Measurements from ENCODE around the gene SORD. TPM values are rescaled to one million over a fixed set of nuclear protein-coding genes. Genes with fewer than 3 reads are reported as not detected.
"Not testable (repeated sequence)": the region's sequence is repeated elsewhere in the genome, so short reads cannot be mapped to it uniquely, and the experiment has no call there.

The SORD gene
- total RNA-seq, 8 experiments from 2014 or later = 3.5 to 24.5 (median 10.5) TPM

DNA sequence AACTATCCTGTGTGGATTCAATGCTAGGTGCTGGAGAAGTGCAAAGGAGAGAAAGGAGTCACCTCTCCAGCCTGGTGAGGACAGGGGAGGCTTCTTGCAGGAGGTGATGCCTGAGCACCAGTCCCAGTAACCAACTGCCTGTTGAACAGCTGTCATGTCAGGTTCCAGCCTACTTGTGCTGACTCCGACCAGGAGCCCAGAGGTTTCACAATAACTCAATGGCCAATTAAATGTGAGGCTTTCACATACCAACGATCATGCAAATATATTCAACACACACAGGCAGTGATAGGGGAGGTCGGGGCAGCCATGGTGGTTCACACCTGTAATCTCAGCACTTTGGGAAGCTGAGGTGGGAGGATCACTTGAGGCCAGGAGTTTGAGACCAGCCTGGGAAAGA is 7.7 kb downstream of the SORD start:
- H3K27ac ChIP-seq = no peak overlapping the region
- 53 to 100% (median 75%) methylated on average over 1 to 3 of the region's 3 CpGs; no CpG with 5 or more reads in 2 of the 10 experiments for WGBS, 10 experiments
- H3K4me1 ChIP-seq (replicated peaks in 1 of 2) = no peaks in the 10 kb centered on the region
- H3K4me3 ChIP-seq = no peak overlapping the region
- in situ Hi-C loops (cut with MboI; ENCODE audit: low pct_unique_long_range_greater_than_20kb in 2 of 9, low sequenced_read_pairs in 9 of 9, unreplicated experiment in 9 of 9) = loop anchor here in 1 of 9 experiments (25.0 kb wide), 1 partner anchor 168 kb away; no protein-coding TSS in a partner anchor
- no peak for ATAC-seq (replicated peaks in 6 of 8)

DNA sequence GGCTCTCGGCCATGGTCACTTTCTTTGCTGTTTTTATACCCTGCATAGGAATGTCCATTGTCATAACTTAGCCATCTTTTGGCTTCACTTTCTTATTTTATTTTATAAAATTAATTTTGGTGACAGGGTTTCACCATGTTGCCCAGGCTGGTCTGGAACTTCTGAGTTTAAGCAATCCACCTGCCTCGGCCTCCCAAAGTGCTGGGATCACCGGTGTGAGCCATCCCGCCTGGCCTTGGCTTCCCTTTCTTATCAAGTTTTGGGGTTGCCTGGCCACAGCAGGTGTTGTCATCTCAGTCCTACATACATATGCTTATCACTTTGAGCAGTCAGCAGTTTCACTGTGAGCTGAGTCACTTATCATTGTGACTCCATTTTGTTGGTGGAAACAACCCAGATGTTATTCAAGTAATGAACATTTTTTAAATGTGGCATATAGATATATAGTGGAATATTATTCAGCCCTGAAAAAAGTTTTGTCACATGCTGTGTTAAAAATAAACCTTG is 8.6 kb downstream of the SORD start:
- in situ Hi-C loops (cut with MboI; ENCODE audit: low pct_unique_long_range_greater_than_20kb in 2 of 9, low sequenced_read_pairs in 9 of 9, unreplicated experiment in 9 of 9) = loop anchor here in 1 of 9 experiments (25.0 kb wide), 1 partner anchor 169 kb away; no protein-coding TSS in a partner anchor
- H3K4me3 ChIP-seq; H3K27ac ChIP-seq; ATAC-seq (replicated peaks in 6 of 8); H3K4me1 ChIP-seq (replicated peaks in 1 of 2): not testable (repeated sequence)
- 83 to 100% (median 94%) methylated on average over 1 of the region's 4 CpGs; no CpG with 5 or more reads in 4 of the 10 experiments for WGBS, 10 experiments

DNA sequence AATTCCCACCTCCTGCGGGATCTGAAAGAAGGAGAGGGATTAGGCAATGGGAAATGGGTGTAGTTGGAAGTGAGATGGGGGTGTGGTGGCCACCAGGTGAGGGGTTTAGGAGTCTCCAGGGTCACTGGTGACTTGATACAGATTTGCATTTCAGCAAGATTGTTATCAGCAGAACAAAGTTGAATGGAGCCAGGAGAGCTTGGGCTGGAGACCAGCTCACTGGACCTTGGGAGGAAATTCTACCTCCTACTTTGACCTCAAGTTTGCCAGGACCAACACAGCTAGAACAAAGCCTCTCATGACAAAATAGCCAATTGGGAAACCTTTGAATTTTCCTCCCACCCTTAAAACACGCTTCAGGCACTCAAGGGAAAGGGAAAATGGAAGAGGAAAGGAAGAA is 9.5 kb downstream of the SORD start:
- not testable (repeated sequence) for H3K4me3 ChIP-seq; H3K4me1 ChIP-seq (replicated peaks in 1 of 2); H3K27ac ChIP-seq; ATAC-seq (replicated peaks in 6 of 8)
- in situ Hi-C loops (cut with MboI; ENCODE audit: low pct_unique_long_range_greater_than_20kb in 2 of 9, low sequenced_read_pairs in 9 of 9, unreplicated experiment in 9 of 9) = loop anchor here in 1 of 9 experiments (25.0 kb wide), 1 partner anchor 170 kb away; no protein-coding TSS in a partner anchor
- no CpG with 5 or more reads among the region's 2 CpGs for WGBS, 10 experiments

DNA sequence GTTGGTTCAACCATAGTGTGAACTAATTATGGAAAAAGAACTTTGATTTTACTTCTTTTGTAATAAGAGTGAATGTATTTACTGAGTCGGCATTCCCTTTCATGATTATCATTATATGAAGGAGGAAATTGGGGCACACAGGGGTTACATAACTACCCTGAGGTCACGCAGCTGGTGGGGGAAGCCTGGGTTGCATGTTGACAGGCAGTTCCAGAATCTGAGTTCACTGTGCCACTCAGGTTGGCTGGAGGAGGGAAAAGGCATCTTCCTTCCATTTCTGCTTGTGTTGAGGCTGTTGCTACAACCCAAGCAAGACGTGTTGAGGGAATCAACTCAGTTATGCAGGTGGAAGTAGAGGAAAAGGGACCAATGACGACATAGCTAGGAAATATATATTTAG is 11.1 kb downstream of the SORD start:
- in situ Hi-C loops (cut with MboI; ENCODE audit: low pct_unique_long_range_greater_than_20kb in 2 of 9, low sequenced_read_pairs in 9 of 9, unreplicated experiment in 9 of 9) = loop anchor here in 1 of 9 experiments (25.0 kb wide), 1 partner anchor 172 kb away; no protein-coding TSS in a partner anchor
- no CpG with 5 or more reads among the region's 4 CpGs for WGBS, 10 experiments
- not testable (repeated sequence) for H3K4me3 ChIP-seq

DNA sequence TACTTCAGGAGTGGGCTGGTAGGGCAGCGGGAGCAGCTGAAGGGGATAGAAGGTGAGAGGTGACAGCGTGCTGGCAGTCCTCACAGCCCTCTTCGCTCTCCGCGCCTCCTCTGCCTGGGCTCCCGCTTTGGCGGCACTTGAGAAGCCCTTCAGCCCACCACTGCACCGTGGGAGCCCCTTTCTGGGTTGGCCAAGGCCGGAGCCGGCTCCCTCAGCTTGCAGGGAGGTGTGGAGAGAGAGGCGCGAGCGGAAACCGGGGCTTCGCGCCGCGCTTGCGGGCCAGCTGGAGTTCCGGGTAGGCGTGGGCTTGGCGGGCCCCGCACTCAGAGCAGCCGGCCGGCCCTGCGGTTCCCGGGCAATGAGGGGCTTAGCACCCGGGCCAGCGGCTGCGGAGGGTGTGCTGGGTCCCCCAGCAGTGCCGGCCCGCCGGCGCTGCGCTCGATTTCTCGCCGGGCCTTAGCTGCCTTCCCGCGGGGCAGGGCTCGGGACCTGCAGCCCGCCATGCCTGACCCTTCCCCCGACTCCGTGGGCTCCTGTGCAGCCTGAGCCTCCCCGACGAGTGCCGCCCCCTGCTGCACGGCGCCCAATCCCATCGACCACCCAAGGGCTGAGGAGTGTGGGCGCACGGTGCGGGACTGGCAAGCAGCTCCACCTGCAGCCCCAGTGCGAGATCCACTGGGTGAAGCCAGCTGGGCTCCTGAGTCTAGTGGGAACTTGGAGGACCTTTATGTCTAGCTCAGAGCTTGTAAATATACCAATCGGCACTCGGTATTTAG is 11.8 kb downstream of the SORD start:
- WGBS, 10 experiments = 93 to 100% (median 97%) methylated on average over 1 to 6 of the region's 56 CpGs; no CpG with 5 or more reads in 5 of the 10 experiments
- not testable (repeated sequence) for H3K4me3 ChIP-seq; H3K4me1 ChIP-seq (replicated peaks in 1 of 2); H3K27ac ChIP-seq; ATAC-seq (replicated peaks in 6 of 8)
- in situ Hi-C loops (cut with MboI; ENCODE audit: low pct_unique_long_range_greater_than_20kb in 2 of 9, low sequenced_read_pairs in 9 of 9, unreplicated experiment in 9 of 9) = loop anchor here in 1 of 9 experiments (25.0 kb wide), 1 partner anchor 172 kb away; no protein-coding TSS in a partner anchor

More for the DNA sequence above, 11.1 kb downstream of the SORD start:
- H3K4me1 ChIP-seq (replicated peaks in 1 of 2); H3K27ac ChIP-seq; ATAC-seq (replicated peaks in 6 of 8): not testable (repeated sequence)

DNA sequence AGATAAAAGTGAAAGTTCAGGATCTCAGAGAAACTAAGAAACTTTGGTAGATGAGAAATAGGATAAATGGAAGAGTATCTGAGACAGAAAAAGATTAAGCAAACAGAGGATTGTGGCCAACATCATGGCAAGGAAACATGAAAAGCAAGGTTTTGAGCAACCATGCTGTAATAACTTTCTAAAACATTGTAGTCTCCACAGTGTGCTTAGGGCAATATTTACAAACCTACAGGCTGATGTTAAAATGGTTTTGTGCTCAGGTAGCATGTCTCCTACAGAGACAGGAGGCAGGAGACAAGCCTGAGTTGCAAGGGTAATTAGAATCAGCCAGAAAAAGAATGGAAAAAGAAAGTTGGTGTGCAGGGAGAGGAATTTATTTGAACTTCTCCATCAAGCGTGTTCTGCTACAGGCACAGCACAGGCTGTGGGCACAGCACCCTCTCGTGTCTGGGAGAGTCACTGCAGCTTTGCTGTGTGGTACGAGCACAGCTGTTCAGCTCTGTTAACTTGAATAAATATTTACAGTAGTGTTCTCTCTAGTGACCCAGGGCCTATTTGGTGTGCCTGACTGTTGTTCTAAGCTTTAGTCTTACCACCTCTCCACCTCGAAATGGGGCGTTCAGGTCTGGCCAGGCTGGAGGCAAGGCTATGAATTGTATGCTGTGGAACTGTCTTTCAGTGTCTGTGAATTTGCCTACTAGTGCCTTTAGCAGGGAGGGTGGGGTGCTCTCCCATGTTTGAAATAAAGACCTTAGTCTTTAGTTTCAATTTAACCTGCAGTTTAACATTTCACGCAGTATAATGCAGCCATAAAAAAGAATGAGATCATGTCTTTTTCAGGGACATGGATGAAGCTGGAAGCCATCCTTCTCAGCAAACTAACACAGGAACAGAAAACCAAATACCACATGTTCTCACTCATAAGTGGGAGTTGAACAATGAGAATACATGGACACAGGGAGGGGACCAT is 14.1 kb downstream of the SORD start:
- H3K4me3 ChIP-seq; H3K27ac ChIP-seq; H3K4me1 ChIP-seq (replicated peaks in 1 of 2): not testable (repeated sequence)
- in situ Hi-C loops (cut with MboI; ENCODE audit: low pct_unique_long_range_greater_than_20kb in 2 of 9, low sequenced_read_pairs in 9 of 9, unreplicated experiment in 9 of 9) = loop anchor here in 1 of 9 experiments (25.0 kb wide), 1 partner anchor 175 kb away; no protein-coding TSS in a partner anchor
- 25 to 77% (median 57%) methylated on average over 2 to 4 of the region's 6 CpGs; no CpG with 5 or more reads in 6 of the 10 experiments for WGBS, 10 experiments
- peak; percentile 57 to 100 (median 89) for ATAC-seq (replicated peaks in 6 of 8)

DNA sequence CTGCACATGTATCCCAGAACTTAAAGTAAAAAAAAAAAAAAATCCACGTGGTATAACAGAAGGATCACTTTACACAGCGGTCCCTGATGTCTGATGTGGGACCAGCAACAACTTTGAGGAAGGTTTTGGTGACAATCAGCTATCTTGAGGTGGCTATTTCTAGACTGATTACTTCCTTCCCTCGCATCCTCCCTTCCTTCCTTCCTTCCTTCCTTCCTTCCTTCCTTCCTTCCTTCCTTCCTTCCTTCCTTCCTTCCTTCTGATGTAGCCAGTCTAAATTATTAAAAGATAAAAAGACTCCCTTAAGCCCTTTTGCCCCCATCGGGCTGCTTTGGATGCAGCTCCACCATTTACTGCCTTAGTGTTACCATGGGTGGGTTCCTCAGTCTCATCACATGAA is 14.9 kb downstream of the SORD start:
- 43 to 100% (median 100%) methylated on average over 1 of the region's 4 CpGs; no CpG with 5 or more reads in 7 of the 10 experiments for WGBS, 10 experiments
- Histone ChIP-seq H3K4me1 (replicated peaks in 1 of 2) (no peaks in the 10 kb centered on the region), H3K27ac (no peak overlapping the region), H3K4me3 (no peak overlapping the region)
- in situ Hi-C loops (cut with MboI; ENCODE audit: low pct_unique_long_range_greater_than_20kb in 2 of 9, low sequenced_read_pairs in 9 of 9, unreplicated experiment in 9 of 9) = loop anchor here in 1 of 9 experiments (25.0 kb wide), 1 partner anchor 176 kb away; no protein-coding TSS in a partner anchor
- no peak for ATAC-seq (replicated peaks in 6 of 8)

DNA sequence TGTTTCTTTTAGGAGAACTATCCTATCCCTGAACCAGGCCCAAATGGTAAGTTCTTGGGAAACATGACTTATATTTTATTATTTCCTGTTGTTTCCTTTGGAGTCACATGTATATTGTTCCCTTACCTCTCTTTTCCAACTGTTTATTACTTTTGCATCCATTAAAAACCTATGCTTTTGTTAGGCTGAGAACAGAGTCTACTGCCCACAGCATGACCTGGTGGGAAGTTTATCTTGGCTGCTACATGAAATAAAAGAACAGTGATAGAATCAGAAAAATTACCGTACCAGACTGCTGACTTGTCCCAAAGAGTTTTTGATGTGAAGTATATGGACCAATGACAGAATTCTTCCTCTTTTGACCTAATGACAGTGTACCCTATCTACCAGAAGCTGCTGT is 17.4 kb downstream of the SORD start:
- WGBS, 10 experiments = 83 to 100% (median 100%) methylated on average over 1 of the region's 1 CpG; no CpG with 5 or more reads in 7 of the 10 experiments
- H3K4me3 ChIP-seq; H3K4me1 ChIP-seq (replicated peaks in 1 of 2); H3K27ac ChIP-seq; ATAC-seq (replicated peaks in 6 of 8): not testable (repeated sequence)
- in situ Hi-C loops (cut with MboI; ENCODE audit: low pct_unique_long_range_greater_than_20kb in 2 of 9, low sequenced_read_pairs in 9 of 9, unreplicated experiment in 9 of 9) = loop anchor here in 1 of 9 experiments (25.0 kb wide), 1 partner anchor 178 kb away; no protein-coding TSS in a partner anchor

DNA sequence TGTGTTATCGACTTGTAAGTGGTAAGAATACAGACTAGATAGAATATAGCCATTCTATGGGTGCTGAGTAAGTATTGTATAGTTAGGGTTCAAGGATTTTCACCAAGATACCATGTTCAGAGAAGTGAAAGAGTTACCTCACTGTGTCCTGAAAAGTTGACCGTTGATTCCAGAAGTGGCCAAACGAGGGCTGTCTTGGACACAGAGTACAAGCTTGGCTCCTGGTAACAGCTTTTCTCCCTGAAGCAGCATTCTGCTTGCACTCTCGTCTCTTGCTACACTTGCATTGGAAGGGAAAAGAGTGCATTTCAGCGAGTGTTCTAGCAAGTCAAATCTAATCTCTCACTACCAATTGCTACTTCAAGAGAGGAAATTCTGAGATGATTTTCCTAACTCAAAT is 18.5 kb downstream of the SORD start:
- not testable (repeated sequence) for H3K27ac ChIP-seq; H3K4me3 ChIP-seq; ATAC-seq (replicated peaks in 6 of 8); H3K4me1 ChIP-seq (replicated peaks in 1 of 2)
- 57 to 80% (median 69%) methylated on average over 1 to 3 of the region's 5 CpGs; no CpG with 5 or more reads in 7 of the 10 experiments for WGBS, 10 experiments
- in situ Hi-C loops (cut with MboI; ENCODE audit: low pct_unique_long_range_greater_than_20kb in 2 of 9, low sequenced_read_pairs in 9 of 9, unreplicated experiment in 9 of 9) = loop anchor here in 1 of 9 experiments (25.0 kb wide), 1 partner anchor 179 kb away; no protein-coding TSS in a partner anchor

DNA sequence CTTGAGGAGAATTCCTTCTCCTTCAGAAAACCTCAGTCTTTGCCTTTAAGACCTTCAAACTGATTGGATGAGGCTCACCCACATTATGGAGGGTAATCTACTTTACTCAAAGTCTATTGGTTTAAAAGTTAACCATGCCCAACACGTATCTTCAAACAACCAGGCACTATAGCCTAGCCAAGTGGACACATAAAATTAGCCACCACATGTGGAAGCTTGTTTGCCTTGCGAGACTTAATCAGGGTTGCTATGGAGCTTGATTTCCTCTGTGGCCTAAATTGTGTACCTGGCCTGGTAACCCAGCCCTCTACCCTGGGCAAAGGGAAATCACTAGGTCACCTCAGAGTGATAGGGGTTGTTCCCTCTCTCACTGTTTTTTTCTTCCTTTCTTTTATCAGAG is 19.9 kb downstream of the SORD start:
- in situ Hi-C loops (cut with MboI; ENCODE audit: low pct_unique_long_range_greater_than_20kb in 2 of 9, low sequenced_read_pairs in 9 of 9, unreplicated experiment in 9 of 9) = loop anchor here in 1 of 9 experiments (25.0 kb wide), 1 partner anchor 181 kb away; no protein-coding TSS in a partner anchor
- H3K4me1 ChIP-seq (replicated peaks in 1 of 2); H3K27ac ChIP-seq; H3K4me3 ChIP-seq; ATAC-seq (replicated peaks in 6 of 8): not testable (repeated sequence)
- no CpG with 5 or more reads among the region's 2 CpGs for WGBS, 10 experiments

DNA sequence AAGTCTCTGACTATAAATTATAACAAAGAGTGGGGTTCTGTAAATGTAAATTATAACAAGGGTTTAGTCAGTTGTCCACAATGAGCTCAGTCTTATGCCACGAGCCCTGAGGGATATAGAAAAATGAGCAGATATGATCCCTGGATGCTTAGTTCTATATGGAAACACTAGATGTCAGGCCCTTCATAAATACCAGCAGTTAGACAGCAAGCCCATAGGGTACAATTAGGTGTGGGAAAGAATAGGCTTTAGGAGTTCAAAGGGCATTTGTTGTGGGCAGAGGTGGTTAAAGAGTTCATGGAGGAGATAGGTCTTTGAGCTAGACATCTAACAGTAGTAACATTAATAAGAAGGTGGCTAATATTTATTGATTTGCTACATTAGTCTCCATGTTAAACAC is 21.3 kb downstream of the SORD start:
- in situ Hi-C loops (cut with MboI; ENCODE audit: low pct_unique_long_range_greater_than_20kb in 2 of 9, low sequenced_read_pairs in 9 of 9, unreplicated experiment in 9 of 9) = loop anchor here in 1 of 9 experiments (25.0 kb wide), 1 partner anchor 182 kb away; no protein-coding TSS in a partner anchor
- not testable (repeated sequence) for ATAC-seq (replicated peaks in 6 of 8); H3K4me3 ChIP-seq; H3K27ac ChIP-seq; H3K4me1 ChIP-seq (replicated peaks in 1 of 2)
- no CpG with 5 or more reads among the region's 1 CpG for WGBS, 10 experiments

DNA sequence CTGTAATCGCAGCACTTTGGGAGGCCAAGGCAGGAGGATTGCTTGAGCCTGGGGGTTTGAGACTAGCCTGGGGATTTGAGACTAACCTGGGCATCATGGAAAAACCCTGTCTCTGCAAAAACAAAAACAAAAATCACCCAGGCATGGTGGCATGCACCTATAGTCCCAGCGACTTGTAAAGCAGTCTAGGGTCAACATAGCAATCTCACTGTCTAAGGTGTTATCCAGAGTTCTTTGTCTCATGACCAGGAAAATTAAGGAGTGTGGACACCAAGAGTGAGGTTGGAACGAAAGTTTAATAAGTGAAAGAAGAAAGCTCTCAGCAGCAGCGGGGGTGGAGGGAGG is 25.4 kb downstream of the SORD start:
- in situ Hi-C loops (cut with MboI; ENCODE audit: low pct_unique_long_range_greater_than_20kb in 2 of 9, low sequenced_read_pairs in 9 of 9, unreplicated experiment in 9 of 9) = loop anchor here in 1 of 9 experiments (25.0 kb wide), 1 partner anchor 186 kb away; no protein-coding TSS in a partner anchor
- 89 to 100% (median 93%) methylated on average over 1 to 4 of the region's 4 CpGs; no CpG with 5 or more reads in 3 of the 10 experiments for whole genome bisulfite sequencing, 10 experiments

More for the DNA sequence above, 25.4 kb downstream of the SORD start:
- H3K27ac ChIP-seq; H3K4me1 ChIP-seq (replicated peaks in 1 of 2); H3K4me3 ChIP-seq; ATAC-seq (replicated peaks in 6 of 8): not testable (repeated sequence)

All from motor neuron (in vitro differentiated cells).